RWPE1 (cell line): Measurements from ENCODE around the gene NEAT1.
A peak's percentile ranks its signal among the peaks of the same experiment; 100 is the strongest.

Experiments used
- CTCF ChIA-PET: fragments of 350-600 bp; sonication (Branson Sonifier 250); formaldehyde crosslinking; extraction: SDS; loops from one replicate; lab custom pipeline; 2021; lab: Yijun Ruan, JAX
- POLR2A ChIA-PET: fragments of 400-600 bp; formaldehyde crosslinking; extraction: SDS; loops from one replicate; lab custom pipeline; 2020; ENCODE audit warnings: antibody characterized with exemption; ENCODE audit not compliant: low non-redundant PET; lab: Yijun Ruan, JAX
- DNase-seq: peaks from one replicate; pipeline ENCODE4 v3.0.0; 2012; ENCODE audit warnings: low spot score
- H3K27ac ChIP-seq: fragments of 450-650 bp; 2 replicates; pipeline ENCODE4 v1.5.1; 2017
- CTCF ChIP-seq: fragments of 450-650 bp; conservative IDR thresholded peaks from 2 replicates; pipeline ENCODE4 v1.5.1; 2017; ENCODE audit warnings: low read depth, mild to moderate bottlenecking

The NEAT1 gene

GRCh38 chr11:65414776-65415498 lies 7.7 kb upstream of the NEAT1 start:
- POLR2A ChIA-PET = interaction anchor here (0.6 kb wide), 1 partner anchor 117 kb away, joined by 8 read pairs; no protein-coding TSS in a partner anchor
- DNase-seq = no peak
- H3K27ac ChIP-seq = peak overlapping the region; percentile 100
- TF ChIP-seq CTCF = no peak
- CTCF ChIA-PET = interaction anchor here (0.6 to 1.6 kb wide), 3 partner anchors 13 to 481 kb away, joined by 4 to 7 read pairs (median 5); no protein-coding TSS in a partner anchor

- no peak for TF ChIP-seq CTCF
- CTCF ChIA-PET = interaction anchor here (0.6 to 2.6 kb wide), 12 partner anchors 8 to 136 kb away, joined by 3 to 19 read pairs (median 4); partner anchors contain the start of gene SLC25A45
Measured at GRCh38 chr11:65415499-65416340, 6.9 kb upstream of the NEAT1 start.

GRCh38 chr11:65416341-65416824 lies 6.2 kb upstream of the NEAT1 start:
- peak; percentile 95 for TF ChIP-seq CTCF
- peak overlapping the region; percentile 100 for H3K27ac ChIP-seq
- POLR2A ChIA-PET = interaction anchor here (0.6 kb wide), 1 partner anchor 76 kb away, joined by 3 read pairs; no protein-coding TSS in a partner anchor
- CTCF ChIA-PET = interaction anchor here (0.6 to 2.6 kb wide), 15 partner anchors 9 to 177 kb away, joined by 3 to 19 read pairs (median 3); partner anchors contain the start of genes FAM89B, MALAT1 and SLC25A45
- DNase-seq = peak; percentile 84

More at GRCh38 chr11:65415499-65416340, 6.9 kb upstream of the NEAT1 start:
- DNase-seq = no peak
- POLR2A ChIA-PET = no interaction called here
- H3K27ac ChIP-seq = peak overlapping the region; percentile 100

GRCh38 chr11:65416841-65417701 lies 5.5 kb upstream of the NEAT1 start:
- no peak for TF ChIP-seq CTCF
- DNase-seq = no peak
- ChIA-PET CTCF (interaction anchor here (0.6 to 2.6 kb wide), 13 partner anchors 13 to 190 kb away, joined by 3 to 19 read pairs (median 3); partner anchors contain the start of genes FAM89B, MALAT1 and SLC25A45), POLR2A (interaction anchor here (0.6 kb wide), 1 partner anchor 76 kb away, joined by 3 read pairs; no protein-coding TSS in a partner anchor)
- peak overlapping the region; percentile 100 for H3K27ac ChIP-seq

- ChIA-PET CTCF (interaction anchor here (0.6 to 2.6 kb wide), 5 partner anchors 27 to 208 kb away, joined by 3 to 13 read pairs (median 5); no protein-coding TSS in a partner anchor), POLR2A (interaction anchor here (0.6 kb wide), 1 partner anchor 1214 kb away, joined by 3 read pairs; no protein-coding TSS in a partner anchor)
- peak overlapping the region; percentile 100 for H3K27ac ChIP-seq
- no peak for TF ChIP-seq CTCF
- no peak for DNase-seq
Measured at GRCh38 chr11:65417702-65418430, 4.7 kb upstream of the NEAT1 start.
